WERI-Rb-1 (cell line): Measurements from ENCODE around the gene TRA2B.

Source experiments
- DNase-seq: peaks from one replicate; pipeline ENCODE4 v3.0.0-alpha.2; 2020
- H3K27ac ChIP-seq: fragments of 250-450 bp; sonication (Bioruptor Pico); 2 replicates; pipeline ENCODE4 v1.5.1; 2020; ENCODE audit warnings: mild to moderate bottlenecking, moderate library complexity
- H3K27me3 ChIP-seq: fragments of 250-450 bp; sonication (Bioruptor Pico); 2 replicates; pipeline ENCODE4 v1.5.1; 2021; ENCODE audit warnings: mild to moderate bottlenecking, low read depth, moderate library complexity; ENCODE audit not compliant: insufficient read depth, severe bottlenecking
- H3K36me3 ChIP-seq: fragments of 250-450 bp; sonication (Bioruptor Pico); 2 replicates; pipeline ENCODE4 v1.5.1; 2020; ENCODE audit warnings: mild to moderate bottlenecking, moderate library complexity
- H3K4me3 ChIP-seq: 2 replicates; pipeline ENCODE4 v1.5.1; 2011; ENCODE audit warnings: low read depth, mild to moderate bottlenecking, control low read depth, low read length
- H3K9me3 ChIP-seq: fragments of 250-450 bp; sonication (Bioruptor Pico); 2 replicates; pipeline ENCODE4 v1.5.1; 2021; ENCODE audit warnings: mild to moderate bottlenecking, moderate library complexity; ENCODE audit not compliant: severe bottlenecking
- TF ChIP-seq, protein P1 (sequence below): IDR thresholded peaks from 2 replicates; pipeline ENCODE4 v1.5.1; 2011; ENCODE audit warnings: low read depth, mild to moderate bottlenecking, control low read depth, inconsistent platforms, low read length

The TRA2B gene

DNA sequence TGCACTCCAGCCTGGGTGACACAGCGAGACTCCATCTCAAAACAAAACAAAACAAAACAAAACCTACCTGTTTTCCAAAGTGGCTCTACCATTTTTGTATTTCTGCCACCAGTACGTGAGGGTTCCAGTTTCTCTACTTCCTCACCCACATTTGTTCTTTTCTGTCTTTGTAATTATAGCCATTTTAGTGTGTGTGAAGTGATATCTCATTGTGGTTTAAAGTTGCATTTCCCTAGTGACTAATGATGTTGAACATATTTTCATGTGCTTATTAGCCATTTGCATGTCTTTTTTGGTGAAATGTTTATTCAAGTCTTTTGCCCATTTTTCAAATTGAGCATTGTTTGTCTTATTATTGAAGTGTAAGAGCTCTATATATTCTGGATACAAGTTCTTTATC, 50.7 kb downstream of the TRA2B start:
- H3K9me3 ChIP-seq: no peaks in the 10 kb centered on the region
- no peak overlapping the region for H3K4me3 ChIP-seq
- no peaks in the 10 kb centered on the region for H3K27me3 ChIP-seq
- no peaks in the 10 kb centered on the region for H3K36me3 ChIP-seq
- no peak overlapping the region for H3K27ac ChIP-seq
- TF ChIP-seq, protein P1, sequence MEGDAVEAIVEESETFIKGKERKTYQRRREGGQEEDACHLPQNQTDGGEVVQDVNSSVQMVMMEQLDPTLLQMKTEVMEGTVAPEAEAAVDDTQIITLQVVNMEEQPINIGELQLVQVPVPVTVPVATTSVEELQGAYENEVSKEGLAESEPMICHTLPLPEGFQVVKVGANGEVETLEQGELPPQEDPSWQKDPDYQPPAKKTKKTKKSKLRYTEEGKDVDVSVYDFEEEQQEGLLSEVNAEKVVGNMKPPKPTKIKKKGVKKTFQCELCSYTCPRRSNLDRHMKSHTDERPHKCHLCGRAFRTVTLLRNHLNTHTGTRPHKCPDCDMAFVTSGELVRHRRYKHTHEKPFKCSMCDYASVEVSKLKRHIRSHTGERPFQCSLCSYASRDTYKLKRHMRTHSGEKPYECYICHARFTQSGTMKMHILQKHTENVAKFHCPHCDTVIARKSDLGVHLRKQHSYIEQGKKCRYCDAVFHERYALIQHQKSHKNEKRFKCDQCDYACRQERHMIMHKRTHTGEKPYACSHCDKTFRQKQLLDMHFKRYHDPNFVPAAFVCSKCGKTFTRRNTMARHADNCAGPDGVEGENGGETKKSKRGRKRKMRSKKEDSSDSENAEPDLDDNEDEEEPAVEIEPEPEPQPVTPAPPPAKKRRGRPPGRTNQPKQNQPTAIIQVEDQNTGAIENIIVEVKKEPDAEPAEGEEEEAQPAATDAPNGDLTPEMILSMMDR: no peak
- DNase-seq: no peak

DNA sequence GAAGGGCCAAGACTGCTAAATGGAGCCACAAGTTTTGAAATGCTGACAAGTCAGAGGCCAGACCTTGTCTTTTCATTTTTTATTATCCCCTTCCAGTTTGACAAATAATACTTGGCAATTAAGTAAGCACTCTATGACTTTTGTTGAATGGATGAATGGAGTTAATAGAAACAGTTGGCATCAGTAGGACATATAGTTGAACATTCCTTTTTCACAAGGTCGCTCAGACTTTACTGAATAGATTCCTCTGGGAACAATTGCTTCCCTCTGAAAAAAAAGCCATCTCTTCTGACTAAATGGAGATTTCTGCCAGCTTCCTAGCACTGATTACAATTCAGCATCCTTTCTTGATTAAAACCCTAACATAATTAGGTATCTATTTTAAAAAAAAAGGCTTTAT, 53.2 kb downstream of the TRA2B start:
- Histone ChIP-seq H3K36me3 (no peaks in the 10 kb centered on the region), H3K4me3 (no peak overlapping the region), H3K27me3 (no peaks in the 10 kb centered on the region), H3K27ac (no peak overlapping the region), H3K9me3 (no peaks in the 10 kb centered on the region)
- DNase-seq: no peak
- TF ChIP-seq, protein P1: no peak

DNA sequence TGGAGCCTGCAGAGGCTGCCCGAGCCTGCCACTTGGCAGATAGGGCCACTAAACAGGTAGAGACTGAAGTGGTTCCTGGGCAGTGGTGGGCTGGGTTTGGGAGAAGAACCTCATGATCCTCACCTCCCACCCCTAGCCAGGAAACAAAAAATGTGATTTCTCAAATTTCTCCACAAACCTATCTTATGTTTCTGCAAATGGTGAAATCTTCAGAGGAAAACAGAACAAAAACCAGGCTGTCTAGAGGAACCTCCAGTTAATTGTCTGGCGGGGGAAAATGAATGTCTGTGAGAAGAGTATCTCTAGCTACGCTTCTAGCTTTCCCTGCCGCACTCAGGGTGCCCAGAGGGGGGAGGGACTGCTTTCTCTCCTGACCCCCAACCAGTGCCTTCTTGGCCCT, 55.9 kb downstream of the TRA2B start:
- H3K27me3 ChIP-seq: no peaks in the 10 kb centered on the region
- H3K9me3 ChIP-seq: no peaks in the 10 kb centered on the region
- TF ChIP-seq, protein P1: no peak
- H3K27ac ChIP-seq: no peak overlapping the region
- no peak overlapping the region for H3K4me3 ChIP-seq
- H3K36me3 ChIP-seq: no peaks in the 10 kb centered on the region
- no peak for DNase-seq

- no peaks in the 10 kb centered on the region for H3K9me3 ChIP-seq
- H3K4me3 ChIP-seq: no peak overlapping the region
- no peaks in the 10 kb centered on the region for H3K36me3 ChIP-seq
- DNase-seq: no peak
- TF ChIP-seq, protein P1: no peak
- no peak overlapping the region for H3K27ac ChIP-seq
- no peaks in the 10 kb centered on the region for H3K27me3 ChIP-seq
Observed at GRCh38 chr3:185880600-185880999, 57.2 kb downstream of the TRA2B start.

DNA sequence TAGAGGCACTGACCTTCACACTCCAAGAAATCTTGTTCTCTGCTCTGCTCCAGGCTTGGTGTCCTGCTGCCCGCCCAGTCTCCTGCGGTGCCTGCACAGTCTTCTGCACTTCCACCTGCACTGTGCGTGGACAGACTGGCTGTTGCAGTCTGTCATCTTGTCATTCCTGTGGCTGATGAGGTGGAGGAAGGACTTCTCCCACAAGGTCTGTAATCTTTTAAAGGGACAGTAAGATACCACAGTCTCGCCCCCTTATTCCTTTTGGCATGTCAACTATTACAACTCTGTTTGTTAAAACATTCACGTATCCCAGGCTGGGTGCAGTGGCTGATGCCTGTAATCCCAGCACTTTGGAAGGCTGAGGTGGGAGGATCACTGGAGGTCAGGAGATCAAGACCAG, 58.9 kb downstream of the TRA2B start:
- Histone ChIP-seq H3K36me3 (no peaks in the 10 kb centered on the region), H3K27ac (no peak overlapping the region), H3K9me3 (no peaks in the 10 kb centered on the region), H3K27me3 (no peaks in the 10 kb centered on the region), H3K4me3 (no peak overlapping the region)
- no peak for DNase-seq
- TF ChIP-seq, protein P1: no peak

DNA sequence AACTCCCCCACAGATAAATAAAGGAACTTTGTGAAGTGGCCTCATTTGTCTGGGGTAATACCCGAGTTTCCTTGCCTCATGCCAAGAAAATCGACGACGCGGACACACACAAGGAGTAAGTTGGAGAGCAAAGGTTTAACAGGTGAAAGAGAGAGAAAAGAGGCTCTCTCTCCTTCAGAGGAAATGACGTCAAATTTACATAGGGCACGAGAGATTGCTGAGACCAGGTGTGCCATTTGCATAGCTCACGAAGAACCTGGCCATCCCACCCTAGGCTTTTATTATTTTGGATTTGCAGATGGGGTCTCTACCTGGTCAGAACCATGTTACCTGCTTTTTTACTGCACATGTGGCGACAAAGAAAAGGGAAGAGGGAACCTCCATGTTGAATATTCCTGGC, 63.7 kb downstream of the TRA2B start:
- TF ChIP-seq, protein P1: no peak
- no peaks in the 10 kb centered on the region for H3K9me3 ChIP-seq

More for the DNA sequence above, 63.7 kb downstream of the TRA2B start:
- no peak overlapping the region for H3K4me3 ChIP-seq
- DNase-seq: no peak
- no peaks in the 10 kb centered on the region for H3K36me3 ChIP-seq
- H3K27me3 ChIP-seq: no peaks in the 10 kb centered on the region
- H3K27ac ChIP-seq: no peak overlapping the region
